Mucosa of gallbladder (tissue), 1 donor: ENCODE measurements around the gene FBRSL1. TPM values are rescaled to one million over a fixed set of nuclear protein-coding genes. Genes with fewer than 3 reads are reported as not detected.

Source experiments
- DNase-seq: peaks from one replicate; pipeline ENCODE4 v3.0.0-alpha.2; 2020; ENCODE audit warnings: low spot score
- total RNA-seq: library from RNA; stranded (reverse); gene quantifications from one replicate; pipeline ENCODE4 v1.2.1, GENCODE V29; 2021
- donor health status: DM: no; HTN: no; CAD: no.

FBRSL1 gene
- total RNA-seq, 1 donor from 2014 or later, result 67.1 TPM

DNA sequence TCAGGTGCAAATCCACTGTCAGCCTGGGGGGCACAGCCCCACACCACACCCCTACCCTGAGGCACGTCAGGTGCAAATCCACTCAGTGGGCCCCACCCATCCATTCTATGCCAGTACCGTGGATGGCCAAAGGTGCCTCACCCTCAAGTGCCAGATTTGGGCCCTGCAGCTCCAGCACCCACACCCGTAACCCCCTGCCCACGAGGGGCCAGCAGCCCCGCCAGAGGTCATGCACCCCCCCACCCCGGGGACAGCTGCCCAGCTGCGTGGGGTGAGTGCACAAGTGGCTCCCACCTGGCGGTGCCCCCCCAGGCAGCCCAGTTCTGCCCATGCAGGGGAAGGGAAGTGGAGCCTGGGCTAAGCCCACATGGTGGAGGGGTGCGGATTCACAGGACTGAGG lies 51.2 kb downstream of the FBRSL1 start:
- DNase-seq, result no peak

DNA sequence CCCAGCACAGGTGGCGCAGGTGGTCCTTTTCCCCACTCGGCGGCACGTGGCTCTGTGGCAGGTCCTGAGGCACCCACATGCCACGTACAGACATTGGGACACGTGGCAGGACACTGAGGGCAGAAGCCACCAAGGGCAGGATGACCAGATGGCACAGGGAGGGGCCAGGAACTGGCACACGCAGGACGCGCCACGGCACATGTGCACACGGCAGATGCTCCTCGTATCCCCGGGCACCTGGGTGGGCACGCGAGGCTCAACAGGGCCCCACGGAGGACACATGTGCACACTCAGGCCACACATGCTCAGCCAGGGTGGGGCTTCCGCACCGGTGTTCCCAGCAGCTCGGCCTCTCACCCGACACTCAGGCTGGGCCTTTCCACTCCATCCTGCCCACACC lies 52.0 kb downstream of the FBRSL1 start:
- DNase-seq, result no peak

DNA sequence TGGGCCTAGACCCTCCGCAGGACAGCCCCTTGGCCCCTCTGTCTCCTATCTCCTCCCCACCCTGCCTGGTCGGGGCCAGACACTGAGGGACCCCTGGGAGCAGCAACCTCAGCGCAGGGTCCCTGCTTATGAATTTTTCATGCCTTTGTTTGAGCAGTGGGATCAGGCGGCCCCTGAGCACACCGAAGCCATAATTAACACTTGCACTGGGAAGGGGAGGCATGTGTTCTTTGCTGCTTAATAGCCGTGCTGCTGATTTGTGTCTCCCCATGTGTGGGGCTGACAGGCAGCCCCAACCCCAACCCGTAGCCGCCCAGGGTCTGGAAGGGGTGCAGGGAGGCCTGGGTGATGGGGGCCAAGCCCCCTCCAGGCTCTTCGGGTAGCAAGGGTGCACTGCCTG lies 52.7 kb downstream of the FBRSL1 start:
- DNase-seq, result no peak

GRCh38 chr12:132543298-132544079 lies 53.5 kb downstream of the FBRSL1 start:
- no peak for DNase-seq

GRCh38 chr12:132544080-132544397 lies 54.1 kb downstream of the FBRSL1 start:
- no peak for DNase-seq

DNA sequence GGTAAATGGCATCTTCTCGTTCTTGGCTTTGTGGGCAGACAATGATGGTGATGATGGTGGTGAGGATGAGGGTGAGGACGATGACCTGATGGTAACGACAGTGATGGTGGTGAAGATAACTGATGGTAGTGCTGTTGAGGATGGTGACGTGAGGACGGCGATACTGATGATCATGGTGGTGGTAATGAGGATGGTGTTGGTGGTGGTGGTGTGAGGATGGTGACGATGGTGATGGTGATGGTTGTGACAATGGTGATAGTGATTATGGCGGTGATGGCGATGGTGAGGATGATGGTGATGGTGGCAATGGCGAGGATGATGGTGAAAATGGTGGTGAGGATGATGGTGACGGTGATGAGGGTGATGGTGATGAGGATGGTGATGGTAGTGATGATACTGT lies 54.5 kb downstream of the FBRSL1 start:
- DNase-seq, result no peak

DNA sequence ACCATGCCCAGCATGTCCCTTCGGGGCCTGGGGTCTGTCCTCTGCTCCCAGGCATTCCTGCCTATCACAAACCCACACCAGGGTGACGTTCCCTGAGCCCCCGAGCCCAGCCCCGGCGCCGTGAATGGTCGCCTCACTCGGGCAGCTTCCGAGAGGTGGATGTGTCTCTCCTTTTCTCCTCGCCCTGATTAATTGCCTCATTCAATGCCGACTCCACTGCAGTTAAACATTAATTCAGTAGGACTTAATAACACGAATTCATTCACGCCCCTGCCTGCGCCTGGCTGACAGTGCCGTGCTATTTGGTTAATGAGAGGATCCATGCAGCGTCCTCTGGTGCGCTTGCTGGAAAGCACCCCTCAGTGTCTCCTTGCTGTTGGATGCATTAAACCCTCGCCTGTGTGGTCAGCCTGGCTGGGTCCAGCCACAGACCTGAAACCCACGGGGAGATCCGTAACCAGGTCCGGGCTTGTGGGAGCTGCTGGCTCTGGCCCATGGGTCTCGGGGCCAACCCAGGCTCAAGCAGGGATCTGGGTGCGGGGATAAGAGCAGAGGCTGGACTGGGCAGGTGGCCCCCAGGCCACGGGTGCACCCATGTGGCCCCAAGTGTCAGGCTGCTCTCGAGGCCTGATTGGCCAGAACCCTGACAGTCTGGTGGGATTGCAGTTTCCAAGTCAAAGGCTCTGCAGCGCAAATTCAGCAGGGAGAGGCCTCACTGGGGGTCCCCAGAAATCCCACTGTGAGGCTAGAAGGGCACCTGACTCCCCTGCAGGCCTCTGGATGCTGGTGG lies 55.4 kb downstream of the FBRSL1 start:
- DNase-seq, result no peak

GRCh38 chr12:132545955-132546354 lies 56.0 kb downstream of the FBRSL1 start:
- no peak for DNase-seq

GRCh38 chr12:132546647-132547046 lies 56.7 kb downstream of the FBRSL1 start:
- no peak for DNase-seq

DNA sequence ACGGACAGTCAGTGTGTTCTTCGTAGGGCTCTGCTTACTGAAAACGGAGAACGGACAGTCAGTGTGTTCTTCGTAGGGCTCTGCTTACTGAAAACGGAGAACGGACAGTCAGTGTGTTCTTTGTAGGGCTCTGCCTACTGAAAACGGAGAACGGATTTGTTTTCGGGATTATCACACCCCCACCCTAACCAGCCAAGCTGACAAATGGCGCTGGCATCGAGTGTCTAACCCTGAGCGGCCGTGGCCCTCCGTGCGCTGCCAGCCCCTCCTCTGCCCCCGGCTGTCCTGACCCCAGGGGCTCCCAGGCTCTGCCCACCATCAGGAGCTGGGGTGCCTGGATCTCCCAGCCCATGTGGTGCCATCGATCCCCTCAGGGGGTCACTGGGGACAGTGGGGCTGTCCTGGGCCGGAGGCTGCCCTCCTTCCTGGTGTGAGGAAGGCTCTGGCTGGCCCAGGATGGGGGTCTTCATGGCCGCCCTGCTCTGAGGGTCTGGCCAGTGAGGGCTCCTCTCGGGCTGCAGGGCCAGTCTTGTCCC lies 57.3 kb downstream of the FBRSL1 start:
- DNase-seq, result no peak

- DNase-seq, result no peak
Observed at GRCh38 chr12:132548430-132549058, 58.6 kb downstream of the FBRSL1 start.

DNA sequence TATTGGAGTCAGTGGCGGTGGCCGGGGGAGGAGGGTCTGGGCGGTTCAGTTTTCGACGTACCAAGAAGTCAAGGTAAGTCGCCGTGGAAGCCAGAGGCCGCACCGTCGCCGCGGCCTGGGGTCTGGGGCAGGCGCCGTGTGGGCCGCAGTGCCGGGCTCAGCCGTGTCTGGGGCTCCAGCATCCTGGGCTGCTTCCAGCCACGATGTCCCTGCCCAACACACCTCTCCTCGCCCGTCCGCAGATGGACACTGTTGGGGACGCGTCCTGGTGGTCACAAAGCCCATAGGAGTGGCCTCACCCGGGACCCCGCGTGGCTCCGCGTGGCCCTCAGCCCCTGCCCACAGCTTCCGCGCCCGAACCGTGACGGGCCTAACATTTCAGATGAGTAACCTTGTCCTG lies 59.1 kb downstream of the FBRSL1 start:
- no peak for DNase-seq

DNA sequence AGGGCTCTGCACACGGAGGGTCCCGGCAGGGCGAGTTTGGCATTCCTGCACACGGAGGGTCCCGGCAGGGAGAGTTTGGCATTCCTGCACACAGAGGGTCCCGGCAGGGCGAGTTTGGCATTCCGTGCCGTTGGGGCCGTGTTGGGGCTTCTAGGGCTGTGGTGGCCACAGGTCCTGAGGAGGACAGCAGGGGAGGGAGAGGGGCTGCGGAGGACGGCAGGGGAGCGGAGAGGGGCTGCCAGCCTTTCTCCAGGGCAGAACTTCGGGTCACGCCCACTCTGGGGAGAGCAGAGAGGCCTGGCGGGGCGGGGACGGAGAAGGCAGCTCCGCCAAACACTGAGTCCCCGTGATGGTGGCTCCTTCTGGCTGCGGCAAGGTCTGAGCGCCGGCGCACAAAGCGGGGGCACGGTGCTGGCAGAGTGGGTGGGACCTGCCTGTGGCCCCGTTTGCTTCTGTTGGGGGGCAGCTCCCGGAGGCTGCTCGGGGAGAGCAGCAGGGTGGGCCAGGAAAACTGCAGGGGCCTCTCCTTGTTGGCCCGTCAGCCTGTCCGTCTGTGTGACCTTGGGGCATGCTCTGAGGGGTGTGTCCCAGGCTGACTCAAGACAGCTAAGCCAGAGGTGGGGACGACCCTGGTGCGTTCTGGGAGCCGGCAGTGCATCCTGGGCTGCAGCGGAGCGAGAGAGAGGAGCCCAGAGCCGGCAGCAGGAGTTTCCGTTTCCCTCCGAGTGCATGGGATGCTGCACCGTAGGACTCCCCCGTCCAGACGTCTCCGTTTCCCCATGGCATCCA lies 60.3 kb downstream of the FBRSL1 start:
- DNase-seq, result no peak

- no peak for DNase-seq
Observed at GRCh38 chr12:132550830-132551640, 61.1 kb downstream of the FBRSL1 start.

GRCh38 chr12:132551641-132552031 lies 61.7 kb downstream of the FBRSL1 start:
- DNase-seq, result no peak

GRCh38 chr12:132554845-132555630 lies 65.1 kb downstream of the FBRSL1 start:
- DNase-seq, result no peak

GRCh38 chr12:132555686-132556085 lies 65.7 kb downstream of the FBRSL1 start:
- DNase-seq, result no peak

- DNase-seq, result no peak
Observed at GRCh38 chr12:132556216-132556615, 66.3 kb downstream of the FBRSL1 start.

DNA sequence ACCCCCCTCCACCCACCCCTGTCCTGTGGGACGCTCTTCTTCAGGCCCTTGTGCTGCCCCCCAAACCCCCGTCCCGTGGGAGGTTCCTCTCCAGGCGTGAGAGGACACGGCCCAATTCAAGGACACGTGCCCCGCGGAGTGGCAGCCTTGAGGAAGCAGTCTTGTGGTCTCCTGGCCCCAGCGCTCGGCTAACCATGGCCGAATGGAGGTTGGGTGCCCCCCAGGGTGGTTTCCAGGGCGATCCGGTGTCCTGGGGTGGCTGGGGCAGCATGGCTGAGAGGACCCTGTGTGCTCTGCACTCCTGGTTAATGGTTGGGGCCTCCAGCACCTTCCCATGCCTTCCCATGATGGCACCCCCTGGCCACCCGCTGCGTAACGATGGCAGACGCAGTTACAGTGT lies 66.8 kb downstream of the FBRSL1 start:
- no peak for DNase-seq
